ENCODE results near the gene HS3ST3B1.

DNA sequence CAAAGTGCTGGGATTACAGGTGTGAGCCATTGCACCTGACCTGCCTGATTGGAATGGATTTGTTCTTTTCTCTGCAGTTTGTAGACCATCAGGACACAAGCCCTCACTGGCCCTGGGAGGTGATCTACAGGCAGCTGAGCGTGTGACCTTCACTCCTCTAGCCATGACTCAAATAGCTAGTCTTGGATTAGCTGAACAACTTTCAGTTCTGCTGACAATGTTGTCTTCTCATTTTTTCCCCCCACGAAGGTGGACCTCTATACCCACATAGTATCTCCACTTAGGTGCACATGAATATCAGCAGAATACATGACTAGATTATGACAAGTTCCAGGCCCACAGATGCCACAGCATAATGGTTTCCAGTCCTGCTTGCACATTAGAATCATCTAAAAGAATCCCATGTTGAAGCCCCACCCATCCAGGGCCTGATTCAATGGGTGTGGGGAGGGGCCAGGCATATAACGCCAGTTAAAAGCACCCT, 36.8 kb downstream of the HS3ST3B1 start:
- TF ChIP-seq CEBPB (IDR thresholded peaks at IDR 0.05) (no peak), RAD21 (IDR thresholded peaks at IDR 0.05; ENCODE audit: low read depth) (no peak), NFIC (IDR thresholded peaks at IDR 0.05) (no peak)
- TF ChIP-seq, protein P1, sequence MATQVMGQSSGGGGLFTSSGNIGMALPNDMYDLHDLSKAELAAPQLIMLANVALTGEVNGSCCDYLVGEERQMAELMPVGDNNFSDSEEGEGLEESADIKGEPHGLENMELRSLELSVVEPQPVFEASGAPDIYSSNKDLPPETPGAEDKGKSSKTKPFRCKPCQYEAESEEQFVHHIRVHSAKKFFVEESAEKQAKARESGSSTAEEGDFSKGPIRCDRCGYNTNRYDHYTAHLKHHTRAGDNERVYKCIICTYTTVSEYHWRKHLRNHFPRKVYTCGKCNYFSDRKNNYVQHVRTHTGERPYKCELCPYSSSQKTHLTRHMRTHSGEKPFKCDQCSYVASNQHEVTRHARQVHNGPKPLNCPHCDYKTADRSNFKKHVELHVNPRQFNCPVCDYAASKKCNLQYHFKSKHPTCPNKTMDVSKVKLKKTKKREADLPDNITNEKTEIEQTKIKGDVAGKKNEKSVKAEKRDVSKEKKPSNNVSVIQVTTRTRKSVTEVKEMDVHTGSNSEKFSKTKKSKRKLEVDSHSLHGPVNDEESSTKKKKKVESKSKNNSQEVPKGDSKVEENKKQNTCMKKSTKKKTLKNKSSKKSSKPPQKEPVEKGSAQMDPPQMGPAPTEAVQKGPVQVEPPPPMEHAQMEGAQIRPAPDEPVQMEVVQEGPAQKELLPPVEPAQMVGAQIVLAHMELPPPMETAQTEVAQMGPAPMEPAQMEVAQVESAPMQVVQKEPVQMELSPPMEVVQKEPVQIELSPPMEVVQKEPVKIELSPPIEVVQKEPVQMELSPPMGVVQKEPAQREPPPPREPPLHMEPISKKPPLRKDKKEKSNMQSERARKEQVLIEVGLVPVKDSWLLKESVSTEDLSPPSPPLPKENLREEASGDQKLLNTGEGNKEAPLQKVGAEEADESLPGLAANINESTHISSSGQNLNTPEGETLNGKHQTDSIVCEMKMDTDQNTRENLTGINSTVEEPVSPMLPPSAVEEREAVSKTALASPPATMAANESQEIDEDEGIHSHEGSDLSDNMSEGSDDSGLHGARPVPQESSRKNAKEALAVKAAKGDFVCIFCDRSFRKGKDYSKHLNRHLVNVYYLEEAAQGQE (IDR thresholded peaks at IDR 0.05; ENCODE audit: low read depth), result no peak

All from Ishikawa (cell line).